WTC11 (cell line): ENCODE data around the gene ZFAND3. TPM values are rescaled to one million over a fixed set of nuclear protein-coding genes. Genes with fewer than 3 reads are reported as not detected.

ENCODE experiments used
- ATAC-seq: fragments of 200-7000 bp; cut with Tn5 transposase; 2 replicates; pipeline ENCODE4 v1.10.0; 2021; ENCODE audit warnings: mild to moderate bottlenecking, moderate library complexity
- CTCF ChIA-PET: fragments of 300-600 bp; sonication (Branson Sonifier 250); formaldehyde crosslinking; loops from one replicate; lab custom pipeline; 2021; ENCODE audit warnings: antibody characterized with exemption; lab: Charles Lee
- POLR2A ChIA-PET: fragments of 350-600 bp; sonication (Branson Sonifier 250); formaldehyde crosslinking; loops from one replicate; lab custom pipeline; 2021; ENCODE audit warnings: antibody characterized with exemption; lab: Charles Lee
- DNase-seq: peaks from one replicate; pipeline ENCODE4 v3.0.0; 2021; ENCODE audit warnings: low spot score
- H3K27ac Mint-ChIP-seq: 2 replicates; pipeline ENCODE4 v1.8.0; 2021; ENCODE audit warnings: mixed read lengths
- H3K27me3 Mint-ChIP-seq: 2 replicates; pipeline ENCODE4 v1.8.0; 2021; ENCODE audit warnings: low read depth, mild to moderate bottlenecking, moderate library complexity, mixed read lengths
- H3K36me3 Mint-ChIP-seq: 2 replicates; pipeline ENCODE4 v1.8.0; 2021; ENCODE audit warnings: mixed read lengths
- H3K4me1 Mint-ChIP-seq: 2 replicates; pipeline ENCODE4 v1.8.0; 2022; ENCODE audit warnings: mixed read lengths
- H3K4me3 Mint-ChIP-seq: 2 replicates; pipeline ENCODE4 v1.8.0; 2021; ENCODE audit warnings: mild to moderate bottlenecking, moderate library complexity, mixed read lengths
- H3K9me3 Mint-ChIP-seq: 2 replicates; pipeline ENCODE4 v1.8.0; 2021; ENCODE audit warnings: mixed read lengths
- ARID4B ChIP-seq: sonication (generic); formaldehyde crosslinking; IDR thresholded peaks from 2 replicates; pipeline ENCODE4 v1.8.0; 2023; ENCODE audit warnings: missing genetic modification reagents, mild to moderate bottlenecking, borderline replicate concordance
- ATF3 ChIP-seq: sonication (generic); formaldehyde crosslinking; conservative IDR thresholded peaks from 2 replicates; pipeline ENCODE4 v1.8.1; 2022; ENCODE audit warnings: mild to moderate bottlenecking, missing genetic modification reagents
- CTCF ChIP-seq: fragments of 200-600 bp; IDR thresholded peaks from 2 replicates; pipeline ENCODE4 v1.8.0; 2022; ENCODE audit warnings: antibody characterized with exemption
- ELF4 ChIP-seq: sonication (generic); formaldehyde crosslinking; IDR thresholded peaks from 2 replicates; pipeline ENCODE4 v1.8.1; 2022; ENCODE audit warnings: low read depth, mild to moderate bottlenecking, moderate library complexity, missing genetic modification reagents
- EMX1 ChIP-seq: fragments of 250-450 bp; sonication (Bioruptor Pico); IDR thresholded peaks from 2 replicates; pipeline ENCODE4 v1.8.0; 2021; ENCODE audit warnings: mild to moderate bottlenecking
- GABPB1 ChIP-seq: sonication (generic); formaldehyde crosslinking; IDR thresholded peaks from 2 replicates; pipeline ENCODE4 v1.8.1; 2023; ENCODE audit warnings: mild to moderate bottlenecking, missing genetic modification reagents
- GTF2I ChIP-seq: fragments of 250-450 bp; sonication (Bioruptor Pico); conservative IDR thresholded peaks from 2 replicates; pipeline ENCODE4 v1.4.0; 2021; ENCODE audit warnings: mild to moderate bottlenecking
- IRF2 ChIP-seq: sonication (generic); formaldehyde crosslinking; IDR thresholded peaks from 2 replicates; pipeline ENCODE4 v1.8.0; 2022; ENCODE audit warnings: low read depth, missing genetic modification reagents, borderline replicate concordance
- RELA ChIP-seq: sonication (generic); formaldehyde crosslinking; IDR thresholded peaks from 2 replicates; pipeline ENCODE4 v1.8.1; 2022; ENCODE audit warnings: missing genetic modification reagents, mild to moderate bottlenecking, borderline replicate concordance
- SP1 ChIP-seq: sonication (generic); formaldehyde crosslinking; conservative IDR thresholded peaks from 2 replicates; pipeline ENCODE4 v1.8.1; 2022; ENCODE audit warnings: missing genetic modification reagents
- STAT6 ChIP-seq: sonication (generic); formaldehyde crosslinking; conservative IDR thresholded peaks from 2 replicates; pipeline ENCODE4 v1.8.1; 2023; ENCODE audit warnings: mild to moderate bottlenecking, low read depth, missing genetic modification reagents, moderate library complexity
- TEAD4 ChIP-seq: sonication (generic); formaldehyde crosslinking; IDR thresholded peaks from 2 replicates; pipeline ENCODE4 v1.8.0; 2022; ENCODE audit warnings: mild to moderate bottlenecking, missing genetic modification reagents
- TP53 ChIP-seq: sonication (generic); formaldehyde crosslinking; IDR thresholded peaks from 2 replicates; pipeline ENCODE4 v1.8.1; 2023; ENCODE audit warnings: mild to moderate bottlenecking, missing genetic modification reagents
- ZNF416 ChIP-seq: fragments of 250-450 bp; sonication (Bioruptor Pico); IDR thresholded peaks from 2 replicates; pipeline ENCODE4 v1.9.0; 2021; ENCODE audit warnings: mild to moderate bottlenecking, inconsistent platforms
- total RNA-seq: library from RNA; stranded (reverse); gene quantifications from 3 replicates; pipeline ENCODE4 v1.2.3, GENCODE V29; 2021
- TF ChIP-seq, protein P1 (sequence below): sonication (generic); formaldehyde crosslinking; IDR thresholded peaks from 2 replicates; pipeline ENCODE4 v1.8.0; 2022; ENCODE audit warnings: mild to moderate bottlenecking, missing genetic modification reagents
- TF ChIP-seq, protein P2 (sequence below): sonication (generic); formaldehyde crosslinking; IDR thresholded peaks from 2 replicates; pipeline ENCODE4 v1.8.1; 2022; ENCODE audit warnings: low read depth, mild to moderate bottlenecking, moderate library complexity, missing genetic modification reagents, borderline replicate concordance

Gene ZFAND3
- total RNA-seq, 1 experiment from 2014 or later: 50.3 TPM

DNA sequence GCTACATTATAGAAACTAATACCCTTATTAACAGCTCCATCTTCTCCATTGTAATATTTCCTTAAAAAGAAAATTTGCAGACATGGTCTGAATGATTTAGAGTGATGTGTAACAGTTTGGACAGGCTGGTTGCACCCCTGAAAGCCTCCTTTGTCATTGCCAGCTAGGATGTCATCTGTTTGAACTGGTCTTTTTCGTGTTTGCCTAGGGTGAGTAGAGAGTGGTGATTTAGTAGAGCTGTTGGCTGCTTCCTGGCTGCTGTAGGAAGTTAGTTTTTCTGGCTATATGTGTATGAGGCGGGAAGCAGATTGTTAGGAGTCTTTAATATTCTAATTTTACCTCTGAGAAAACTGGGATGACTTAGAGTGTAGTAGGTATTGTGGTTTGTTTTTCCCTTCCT, 101.1 kb downstream of the ZFAND3 start (continued):
- TF ChIP-seq GABPB1 (CRISPR knock-in tag) (no peak), GTF2I (CRISPR knock-in tag) (no peak)
- TF ChIP-seq, all 79 proteins: peak for 0

- H3K27ac Mint-ChIP-seq: no peak overlapping the region
- H3K27me3 Mint-ChIP-seq: no peaks in the 10 kb centered on the region
- ATAC-seq (no peak), DNase-seq (no peak)
- no peak for TF ChIP-seq ELF4 (CRISPR knock-in tag)
- TF ChIP-seq CTCF: no peak
- H3K4me1 Mint-ChIP-seq: peaks cover 37% of the 10 kb centered on the region
- ChIA-PET POLR2A (no interaction called here), CTCF (no interaction called here)
- H3K36me3 Mint-ChIP-seq: no peaks in the 10 kb centered on the region
- no peaks in the 10 kb centered on the region for H3K9me3 Mint-ChIP-seq
- H3K4me3 Mint-ChIP-seq: no peak overlapping the region
Observed at GRCh38 chr6:37922563-37922962, 103.0 kb downstream of the ZFAND3 start.

DNA sequence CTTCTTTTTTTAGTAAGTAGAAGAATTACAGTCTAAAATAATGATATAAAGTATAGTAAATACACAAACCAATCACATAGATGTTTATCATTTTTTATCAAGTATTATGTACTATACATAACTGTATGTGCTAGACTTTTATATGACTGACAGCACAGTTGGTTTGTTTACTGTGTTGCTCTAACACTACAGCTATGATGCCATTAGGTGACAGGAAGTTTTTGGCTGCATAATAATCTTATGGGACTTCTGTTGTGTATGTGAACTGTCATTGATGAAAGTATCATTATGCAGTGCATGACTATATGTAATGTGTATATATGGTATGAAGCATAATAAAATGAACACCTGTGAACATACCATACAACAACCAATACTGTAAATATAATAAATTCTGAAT, 104.0 kb downstream of the ZFAND3 start:
- Mint-ChIP-seq H3K9me3 (no peaks in the 10 kb centered on the region), H3K27me3 (no peaks in the 10 kb centered on the region), H3K4me3 (no peak overlapping the region), H3K4me1 (peaks cover 44% of the 10 kb centered on the region), H3K27ac (no peak overlapping the region), H3K36me3 (no peaks in the 10 kb centered on the region)
- no peak for DNase-seq
- POLR2A ChIA-PET: no interaction called here
- CTCF ChIA-PET: no interaction called here
- no peak for ATAC-seq
- TF ChIP-seq SP1 (CRISPR knock-in tag) (no peak), ARID4B (CRISPR knock-in tag) (no peak), TEAD4 (CRISPR knock-in tag) (no peak), EMX1 (CRISPR knock-in tag) (no peak), ZNF416 (CRISPR knock-in tag) (no peak), RELA (no peak), ATF3 (no peak), TP53 (CRISPR knock-in tag) (no peak), GABPB1 (CRISPR knock-in tag) (no peak), STAT6 (CRISPR knock-in tag) (no peak), IRF2 (CRISPR knock-in tag) (no peak)
- TF ChIP-seq, protein P1, sequence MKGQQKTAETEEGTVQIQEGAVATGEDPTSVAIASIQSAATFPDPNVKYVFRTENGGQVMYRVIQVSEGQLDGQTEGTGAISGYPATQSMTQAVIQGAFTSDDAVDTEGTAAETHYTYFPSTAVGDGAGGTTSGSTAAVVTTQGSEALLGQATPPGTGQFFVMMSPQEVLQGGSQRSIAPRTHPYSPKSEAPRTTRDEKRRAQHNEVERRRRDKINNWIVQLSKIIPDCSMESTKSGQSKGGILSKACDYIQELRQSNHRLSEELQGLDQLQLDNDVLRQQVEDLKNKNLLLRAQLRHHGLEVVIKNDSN (CRISPR knock-in tag): no peak
- TF ChIP-seq, protein P2, sequence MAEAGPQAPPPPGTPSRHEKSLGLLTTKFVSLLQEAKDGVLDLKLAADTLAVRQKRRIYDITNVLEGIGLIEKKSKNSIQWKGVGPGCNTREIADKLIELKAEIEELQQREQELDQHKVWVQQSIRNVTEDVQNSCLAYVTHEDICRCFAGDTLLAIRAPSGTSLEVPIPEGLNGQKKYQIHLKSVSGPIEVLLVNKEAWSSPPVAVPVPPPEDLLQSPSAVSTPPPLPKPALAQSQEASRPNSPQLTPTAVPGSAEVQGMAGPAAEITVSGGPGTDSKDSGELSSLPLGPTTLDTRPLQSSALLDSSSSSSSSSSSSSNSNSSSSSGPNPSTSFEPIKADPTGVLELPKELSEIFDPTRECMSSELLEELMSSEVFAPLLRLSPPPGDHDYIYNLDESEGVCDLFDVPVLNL: no peak
